HCT116 (cell line): ENCODE results near the gene TIPIN. TPM values are rescaled to one million over a fixed set of nuclear protein-coding genes. Genes with fewer than 3 reads are reported as not detected.

Source experiments
- total RNA-seq: library from RNA; stranded (reverse); gene quantifications from one replicate; pipeline ENCODE4 v1.2.1, GENCODE V29; 2021; ENCODE audit not compliant: unreplicated experiment

Gene TIPIN
- total RNA-seq, 1 experiment from 2014 or later = 28.1 TPM

Other genes with a start within 250 kb of the TIPIN start
- 2.3 TPM for gene MEGF11, start 102.9 kb downstream of the TIPIN start, total RNA-seq
- gene DIS3L, start 63.1 kb downstream of the TIPIN start, total RNA-seq = 32.2 TPM
- gene MAP2K1, start 30.2 kb upstream of the TIPIN start, total RNA-seq = 52.3 TPM
- 28.3 TPM for gene SNAPC5, start 141.1 kb upstream of the TIPIN start, total RNA-seq
- gene RPL4, start 148.2 kb upstream of the TIPIN start, total RNA-seq = 3,818 TPM
- 25.8 TPM for gene ZWILCH, start 148.6 kb upstream of the TIPIN start, total RNA-seq
- not detected for gene LCTL, start 209.3 kb upstream of the TIPIN start, total RNA-seq